Activated CD8-positive, alpha-beta memory T cell treated with anti-CD3 and anti-CD28 coated beads, Interleukin-2, amount 50 U/mL, for 1 hour (primary cell): ENCODE data around the gene UNC5B.
A peak's percentile ranks its signal among the peaks of the same experiment; 100 is the strongest.

Source experiments
- DNase-seq: peaks from one replicate; pipeline ENCODE4 v3.0.0-alpha.2; 2020; ENCODE audit errors: extremely low read depth

The UNC5B gene

GRCh38 chr10:71319042-71319799 is 106.9 kb downstream of the UNC5B start, which contains the start of gene SLC29A3:
SLC29A3 (plus strand) TSS chr10:71319259; CDS start chr10:71319310, 51 bp downstream.
- peak; percentile 31 for DNase-seq

GRCh38 chr10:71319800-71320392 is 107.5 kb downstream of the UNC5B start:
- DNase-seq, result no peak

GRCh38 chr10:71320592-71320991 is 108.2 kb downstream of the UNC5B start:
- no peak for DNase-seq

GRCh38 chr10:71321386-71321785 is 109.0 kb downstream of the UNC5B start:
- no peak for DNase-seq

GRCh38 chr10:71323407-71323806 is 111.0 kb downstream of the UNC5B start:
- no peak for DNase-seq

GRCh38 chr10:71324743-71325142 is 112.4 kb downstream of the UNC5B start:
- no peak for DNase-seq

- DNase-seq, result no peak
Observed at GRCh38 chr10:71325267-71325666, 112.9 kb downstream of the UNC5B start.

- DNase-seq, result no peak
Observed at GRCh38 chr10:71326464-71326881, 114.1 kb downstream of the UNC5B start.

GRCh38 chr10:71330789-71331404 is 118.5 kb downstream of the UNC5B start:
- DNase-seq, result no peak

- no peak for DNase-seq
Observed at GRCh38 chr10:71331736-71332135, 119.4 kb downstream of the UNC5B start.

GRCh38 chr10:71332466-71332865 is 120.1 kb downstream of the UNC5B start:
- DNase-seq, result no peak

GRCh38 chr10:71333129-71333887 is 120.9 kb downstream of the UNC5B start:
- DNase-seq, result no peak

- no peak for DNase-seq
Observed at GRCh38 chr10:71334221-71334791, 121.9 kb downstream of the UNC5B start.

- no peak for DNase-seq
Observed at GRCh38 chr10:71335173-71335708, 122.9 kb downstream of the UNC5B start.

GRCh38 chr10:71336632-71337031 is 124.3 kb downstream of the UNC5B start:
- no peak for DNase-seq

- DNase-seq, result no peak
Observed at GRCh38 chr10:71337219-71337701, 124.9 kb downstream of the UNC5B start.

GRCh38 chr10:71338728-71339495 is 126.5 kb downstream of the UNC5B start:
- no peak for DNase-seq

- DNase-seq, result no peak
Observed at GRCh38 chr10:71339796-71340589, 127.6 kb downstream of the UNC5B start.

GRCh38 chr10:71342573-71343391 is 130.4 kb downstream of the UNC5B start:
- DNase-seq, result no peak
